Measurements from ENCODE around the gene FCGR3B. TPM values are rescaled to one million over a fixed set of nuclear protein-coding genes. Genes with fewer than 3 reads are reported as not detected.
"Not testable (repeated sequence)": the region's sequence is repeated elsewhere in the genome, so short reads cannot be mapped to it uniquely, and the experiment has no call there.

The FCGR3B gene
- 1 to 10 TPM in 2 of 4 donors, under 1 TPM in 1, not detected in 1; 0.66 to 2.0 (median 1.2) TPM for total RNA-seq

- TF ChIP-seq, protein P1, sequence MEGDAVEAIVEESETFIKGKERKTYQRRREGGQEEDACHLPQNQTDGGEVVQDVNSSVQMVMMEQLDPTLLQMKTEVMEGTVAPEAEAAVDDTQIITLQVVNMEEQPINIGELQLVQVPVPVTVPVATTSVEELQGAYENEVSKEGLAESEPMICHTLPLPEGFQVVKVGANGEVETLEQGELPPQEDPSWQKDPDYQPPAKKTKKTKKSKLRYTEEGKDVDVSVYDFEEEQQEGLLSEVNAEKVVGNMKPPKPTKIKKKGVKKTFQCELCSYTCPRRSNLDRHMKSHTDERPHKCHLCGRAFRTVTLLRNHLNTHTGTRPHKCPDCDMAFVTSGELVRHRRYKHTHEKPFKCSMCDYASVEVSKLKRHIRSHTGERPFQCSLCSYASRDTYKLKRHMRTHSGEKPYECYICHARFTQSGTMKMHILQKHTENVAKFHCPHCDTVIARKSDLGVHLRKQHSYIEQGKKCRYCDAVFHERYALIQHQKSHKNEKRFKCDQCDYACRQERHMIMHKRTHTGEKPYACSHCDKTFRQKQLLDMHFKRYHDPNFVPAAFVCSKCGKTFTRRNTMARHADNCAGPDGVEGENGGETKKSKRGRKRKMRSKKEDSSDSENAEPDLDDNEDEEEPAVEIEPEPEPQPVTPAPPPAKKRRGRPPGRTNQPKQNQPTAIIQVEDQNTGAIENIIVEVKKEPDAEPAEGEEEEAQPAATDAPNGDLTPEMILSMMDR (IDR thresholded peaks at IDR 0.05) = no peak
- no peak for TF ChIP-seq POLR2A (IDR thresholded peaks at IDR 0.05)
- H3K36me3 ChIP-seq = no peaks in the 10 kb centered on the region
- no peak within 1 kb of the TSS for H3K27ac ChIP-seq
- 77% methylated on average over 3 of the region's 4 CpGs; no CpG with 5 or more reads in 1 of the 2 donors for WGBS, 2 donors (ENCODE audit: low coverage in 1 of 2)
- H3K4me3 ChIP-seq = no peak within 1 kb of the TSS
- H3K4me1 ChIP-seq = no peaks in the 10 kb centered on the region
- ATAC-seq = no peak
- no peaks in the 10 kb centered on the region for H3K27me3 ChIP-seq
- no peaks in the 10 kb centered on the region for H3K9me3 ChIP-seq
Observed at GRCh38 chr1:161631076-161631475, at the start of gene FCGR3B. Gene FCGR3B (minus strand): TSS chr1:161631176. CDS start chr1:161631094, 82 bp downstream.

DNA sequence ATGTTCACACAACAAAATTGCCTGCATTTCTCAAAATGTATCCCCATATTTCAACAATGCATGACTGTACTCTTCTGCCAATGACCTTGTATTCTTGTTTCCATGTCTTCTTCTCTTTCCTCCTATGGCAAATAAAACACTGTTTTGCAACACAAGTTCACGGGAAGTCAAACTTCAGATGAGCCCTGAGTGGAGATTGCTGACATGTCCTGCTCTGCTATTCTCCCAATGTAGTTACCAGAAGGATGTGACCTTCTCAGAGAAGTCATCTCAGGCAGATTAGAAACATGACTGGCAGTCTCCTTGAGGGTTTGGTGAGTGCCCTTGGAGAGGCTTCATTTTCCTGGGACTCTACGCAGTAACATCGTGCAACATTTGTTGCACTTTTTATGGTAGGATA lies 47.5 kb upstream of the FCGR3B start:
- no peaks in the 10 kb centered on the region for H3K36me3 ChIP-seq
- no peak for ATAC-seq
- TF ChIP-seq, protein P1 (IDR thresholded peaks at IDR 0.05) = no peak
- TF ChIP-seq POLR2AphosphoS5 (IDR thresholded peaks at IDR 0.05) (no peak), EP300 (IDR thresholded peaks at IDR 0.05) (no peak), POLR2A (IDR thresholded peaks at IDR 0.05) (no peak)
- peaks cover 14% of the 10 kb centered on the region for H3K27me3 ChIP-seq
- H3K27ac ChIP-seq = no peak overlapping the region
- no peaks in the 10 kb centered on the region for H3K4me1 ChIP-seq
- H3K9me3 ChIP-seq = no peaks in the 10 kb centered on the region
- H3K4me3 ChIP-seq = no peak overlapping the region
- WGBS, 2 donors (ENCODE audit: low coverage in 1 of 2) = 94 to 96% methylated on average over 3 of the region's 3 CpGs

- WGBS, 2 donors (ENCODE audit: low coverage in 1 of 2) = 20 to 85% methylated on average over 1 to 4 of the region's 5 CpGs
- TF ChIP-seq POLR2A (IDR thresholded peaks at IDR 0.05) = no peak
- TF ChIP-seq, protein P1 (IDR thresholded peaks at IDR 0.05) = no peak
- no peak for TF ChIP-seq EP300 (IDR thresholded peaks at IDR 0.05)
- TF ChIP-seq POLR2AphosphoS5 (IDR thresholded peaks at IDR 0.05) = no peak
- Histone ChIP-seq H3K36me3 (no peaks in the 10 kb centered on the region), H3K4me1 (no peaks in the 10 kb centered on the region), H3K4me3 (no peak overlapping the region), H3K27ac (no peak overlapping the region), H3K9me3 (no peaks in the 10 kb centered on the region), H3K27me3 (peaks cover 12% of the 10 kb centered on the region)
- no peak for ATAC-seq
Observed at GRCh38 chr1:161676958-161677689, 46.1 kb upstream of the FCGR3B start.

DNA sequence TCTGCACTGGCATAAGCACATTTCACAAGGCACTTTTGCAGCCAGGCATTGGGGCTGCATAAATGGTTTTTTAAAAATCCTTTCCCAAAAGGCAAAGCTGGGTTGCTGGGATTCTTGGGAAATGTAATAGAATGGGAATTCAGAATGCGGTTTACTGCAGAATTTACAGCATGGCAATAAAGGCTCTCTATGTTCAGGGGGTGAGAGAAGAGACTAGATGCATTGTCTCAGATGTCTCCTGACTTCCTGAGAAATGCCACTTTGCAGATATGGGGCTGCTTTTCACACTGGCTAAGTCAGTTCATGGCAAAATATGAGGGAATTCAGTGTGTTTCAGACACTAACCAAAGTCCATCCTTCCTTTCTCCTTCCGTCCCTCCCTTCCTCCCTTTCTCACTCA lies 45.5 kb upstream of the FCGR3B start:
- Histone ChIP-seq H3K9me3 (no peaks in the 10 kb centered on the region), H3K27me3 (peaks cover 11% of the 10 kb centered on the region), H3K4me1 (no peaks in the 10 kb centered on the region), H3K4me3 (no peak overlapping the region), H3K27ac (no peak overlapping the region), H3K36me3 (no peaks in the 10 kb centered on the region)
- TF ChIP-seq POLR2A (IDR thresholded peaks at IDR 0.05) = no peak
- no peak for TF ChIP-seq POLR2AphosphoS5 (IDR thresholded peaks at IDR 0.05)
- TF ChIP-seq, protein P1 (IDR thresholded peaks at IDR 0.05) = no peak
- TF ChIP-seq EP300 (IDR thresholded peaks at IDR 0.05) = no peak
- 82 to 90% methylated on average over 1 to 2 of the region's 2 CpGs for WGBS, 2 donors (ENCODE audit: low coverage in 1 of 2)
- ATAC-seq = no peak

GRCh38 chr1:161674908-161675307 lies 43.9 kb upstream of the FCGR3B start:
- 60% methylated on average over 1 of the region's 3 CpGs; no CpG with 5 or more reads in 1 of the 2 donors for WGBS, 2 donors (ENCODE audit: low coverage in 1 of 2)
- H3K36me3 ChIP-seq, H3K27me3 ChIP-seq, H3K27ac ChIP-seq, H3K9me3 ChIP-seq, H3K4me1 ChIP-seq, ATAC-seq, H3K4me3 ChIP-seq: not testable (repeated sequence)

GRCh38 chr1:161674447-161674846 lies 43.5 kb upstream of the FCGR3B start:
- WGBS, 2 donors (ENCODE audit: low coverage in 1 of 2) = no CpG with 5 or more reads among the region's 3 CpGs
- not testable (repeated sequence) for H3K27ac ChIP-seq, H3K4me3 ChIP-seq, H3K9me3 ChIP-seq, H3K4me1 ChIP-seq, H3K36me3 ChIP-seq, ATAC-seq, H3K27me3 ChIP-seq

GRCh38 chr1:161673437-161673836 lies 42.5 kb upstream of the FCGR3B start:
- not testable (repeated sequence) for H3K27me3 ChIP-seq, H3K9me3 ChIP-seq, H3K27ac ChIP-seq, H3K4me3 ChIP-seq, ATAC-seq, H3K4me1 ChIP-seq, H3K36me3 ChIP-seq
- WGBS, 2 donors (ENCODE audit: low coverage in 1 of 2) = 92% methylated on average over 2 of the region's 7 CpGs; no CpG with 5 or more reads in 1 of the 2 donors

GRCh38 chr1:161671045-161672020 lies 40.4 kb upstream of the FCGR3B start:
- not testable (repeated sequence) for ATAC-seq
- 53 to 80% methylated on average over 1 to 6 of the region's 15 CpGs for WGBS, 2 donors (ENCODE audit: low coverage in 1 of 2)

More at GRCh38 chr1:161671045-161672020, 40.4 kb upstream of the FCGR3B start:
- not testable (repeated sequence) for H3K27me3 ChIP-seq, H3K4me3 ChIP-seq, H3K27ac ChIP-seq, H3K36me3 ChIP-seq, H3K9me3 ChIP-seq, H3K4me1 ChIP-seq

All from gastroesophageal sphincter (tissue), 4 donors.